GM23338 (cell line): ENCODE measurements around the gene CCNB1. TPM values are rescaled to one million over a fixed set of nuclear protein-coding genes. Genes with fewer than 3 reads are reported as not detected.
"Not testable (repeated sequence)": the region's sequence is repeated elsewhere in the genome, so short reads cannot be mapped to it uniquely, and the experiment has no call there.

ENCODE experiments used
- ATAC-seq: fragments of 200-7000 bp; cut with Tn5 transposase; 3 replicates; pipeline ENCODE4 v1.9.1; 2020
- DNase-seq: peaks from one replicate; pipeline ENCODE4 v3.0.0-alpha.2; 2015; ENCODE audit warnings: low spot score
- H2AFZ ChIP-seq: fragments of 200-600 bp; sonication (generic); 2 replicates; pipeline ENCODE4 v1.8.0; 2016; ENCODE audit warnings: antibody characterized with exemption, mild to moderate bottlenecking, moderate library complexity
- H3F3A ChIP-seq: fragments of 200-600 bp; sonication (generic); replicated peaks from 2 replicates; pipeline ENCODE4 v1.8.0; 2017; ENCODE audit warnings: antibody characterized with exemption, mixed run types, low read depth
- H3K27ac ChIP-seq: fragments of 200-600 bp; sonication (generic); 2 replicates; pipeline ENCODE4 v1.6.1; 2016; ENCODE audit warnings: low read depth
- H3K27me3 ChIP-seq: fragments of 200-600 bp; sonication (generic); 2 replicates; pipeline ENCODE4 v1.8.0; 2016; ENCODE audit warnings: mild to moderate bottlenecking, mixed run types, moderate library complexity; ENCODE audit not compliant: insufficient read depth
- H3K36me3 ChIP-seq: fragments of 200-600 bp; sonication (generic); 2 replicates; pipeline ENCODE4 v1.8.0; 2016; ENCODE audit warnings: mild to moderate bottlenecking; ENCODE audit not compliant: insufficient read depth
- H3K4me1 ChIP-seq: fragments of 200-600 bp; sonication (generic); 2 replicates; pipeline ENCODE4 v1.8.0; 2016; ENCODE audit warnings: mild to moderate bottlenecking, moderate library complexity; ENCODE audit not compliant: insufficient read depth
- H3K4me2 ChIP-seq: fragments of 200-600 bp; sonication (generic); 2 replicates; pipeline ENCODE4 v1.7.1; 2017; ENCODE audit warnings: mixed run types
- H3K4me3 ChIP-seq: fragments of 200-600 bp; sonication (generic); 2 replicates; pipeline ENCODE4 v1.6.1; 2016; ENCODE audit warnings: mixed run types
- H3K79me2 ChIP-seq: fragments of 200-600 bp; sonication (generic); replicated peaks from 2 replicates; pipeline ENCODE4 v1.8.0; 2017; ENCODE audit warnings: mild to moderate bottlenecking; ENCODE audit not compliant: insufficient read depth
- H3K9me2 ChIP-seq: fragments of 200-600 bp; sonication (generic); 2 replicates; pipeline ENCODE4 v1.8.0; 2017; ENCODE audit not compliant: insufficient read depth
- H4K20me1 ChIP-seq: fragments of 200-600 bp; sonication (generic); replicated peaks from 2 replicates; pipeline ENCODE4 v1.8.0; 2017; ENCODE audit warnings: mild to moderate bottlenecking; ENCODE audit not compliant: insufficient read depth
- H3K27ac Mint-ChIP-seq: 2 replicates; pipeline ENCODE4 v1.8.0; 2020; ENCODE audit warnings: inconsistent platforms, mild to moderate bottlenecking, moderate library complexity, mixed read lengths
- H3K27me3 Mint-ChIP-seq: 3 replicates; pipeline ENCODE4 v1.8.0; 2022; ENCODE audit warnings: low read depth, mild to moderate bottlenecking, moderate library complexity, mixed read lengths, inconsistent platforms; ENCODE audit not compliant: insufficient read depth, poor library complexity
- H3K36me3 Mint-ChIP-seq: 3 replicates; pipeline ENCODE4 v1.8.0; 2021; ENCODE audit warnings: low read depth, mild to moderate bottlenecking, inconsistent platforms, moderate library complexity, mixed read lengths
- H3K4me1 Mint-ChIP-seq: 3 replicates; pipeline ENCODE4 v1.8.0; 2020; ENCODE audit warnings: mild to moderate bottlenecking, inconsistent platforms, mixed read lengths
- H3K4me3 Mint-ChIP-seq: 3 replicates; pipeline ENCODE4 v1.8.0; 2021; ENCODE audit warnings: moderate library complexity, mild to moderate bottlenecking, inconsistent platforms, mixed read lengths
- H3K9me3 Mint-ChIP-seq: 3 replicates; pipeline ENCODE4 v1.8.0; 2020; ENCODE audit warnings: moderate library complexity, mild to moderate bottlenecking, inconsistent platforms, mixed read lengths
- CREB1 ChIP-seq: fragments of 250-450 bp; sonication (Bioruptor Pico); IDR thresholded peaks from 2 replicates; pipeline ENCODE4 v1.5.0; 2020; ENCODE audit warnings: low read depth, mild to moderate bottlenecking, moderate library complexity
- EZH2 ChIP-seq: fragments of 200-600 bp; sonication (generic); IDR thresholded peaks from one replicate; pipeline ENCODE4 v1.8.0; 2017; ENCODE audit warnings: antibody characterized with exemption, mild to moderate bottlenecking, low read depth; ENCODE audit not compliant: unreplicated experiment
- polyA plus RNA-seq: library from polyadenylated mRNA; unstranded; fragments of >200 nt; fragmentation: Nextera tagmentation; extraction: Ambion mirVana; gene quantifications from 2 replicates; pipeline ENCODE4 v1.2.1, GENCODE V29; 2016
- total RNA-seq: library from RNA; depleted of rRNA; stranded (reverse); fragments of >200 nt; shearing (Covaris generic); gene quantifications from 2 replicates; pipeline ENCODE4 v1.2.3, GENCODE V29; 2014
- TF ChIP-seq, protein P1 (sequence below): fragments of 250-450 bp; sonication (Bioruptor Pico); IDR thresholded peaks from 2 replicates; pipeline ENCODE4 v1.5.0; 2020; ENCODE audit warnings: mild to moderate bottlenecking, moderate library complexity
- TF ChIP-seq, protein P2 (sequence below): IDR thresholded peaks from one replicate; pipeline ENCODE4 v1.6.1; 2018; ENCODE audit warnings: antibody characterized with exemption; ENCODE audit not compliant: unreplicated experiment

The CCNB1 gene
- total and polyA plus RNA-seq, 2 experiments from 2014 or later: 273 to 400 TPM

DNA sequence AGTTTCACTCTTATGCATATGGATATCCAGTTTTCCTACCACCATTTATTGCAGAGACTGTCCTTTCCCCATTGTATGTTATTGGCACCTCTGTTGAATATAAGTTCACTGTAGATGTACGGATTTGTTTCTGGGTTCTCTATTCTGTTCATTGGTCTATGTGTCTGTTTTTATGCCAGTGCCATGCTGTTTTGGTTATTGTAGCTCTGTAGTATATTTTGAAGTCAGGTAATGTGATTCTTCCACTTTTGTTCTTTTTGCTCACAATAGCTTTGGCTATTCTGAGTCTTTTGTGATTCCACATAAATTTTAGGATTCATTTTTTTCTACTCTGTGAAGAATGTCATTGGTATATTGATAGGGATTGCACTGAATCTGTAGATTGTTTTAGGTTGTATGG lies 26.1 kb upstream of the CCNB1 start:
- no peaks in the 10 kb centered on the region for H3K27me3 ChIP-seq
- H3K9me2 ChIP-seq: no peaks in the 10 kb centered on the region
- no peak for TF ChIP-seq CREB1
- Mint-ChIP-seq H3K9me3 (peaks cover 17% of the 10 kb centered on the region), H3K4me3 (no peak overlapping the region), H3K4me1 (peaks cover 7% of the 10 kb centered on the region), H3K27ac (no peak overlapping the region), H3K27me3 (peaks cover 4% of the 10 kb centered on the region), H3K36me3 (0 out of 3 replicates have a peak, but pooled peaks cover 4% of the 10 kb centered on the region)
- H3K4me1 ChIP-seq: peaks cover 7% of the 10 kb centered on the region
- H3K79me2 ChIP-seq: no peaks in the 10 kb centered on the region
- H3K36me3 ChIP-seq: no peaks in the 10 kb centered on the region
- ATAC-seq: no peak
- H3F3A ChIP-seq: no peaks in the 10 kb centered on the region
- no peak overlapping the region for H3K4me3 ChIP-seq
- DNase-seq: no peak
- no peak overlapping the region for H3K4me2 ChIP-seq
- no peaks in the 10 kb centered on the region for H4K20me1 ChIP-seq
- no peak overlapping the region for H2AFZ ChIP-seq
- H3K27ac ChIP-seq: no peak overlapping the region

DNA sequence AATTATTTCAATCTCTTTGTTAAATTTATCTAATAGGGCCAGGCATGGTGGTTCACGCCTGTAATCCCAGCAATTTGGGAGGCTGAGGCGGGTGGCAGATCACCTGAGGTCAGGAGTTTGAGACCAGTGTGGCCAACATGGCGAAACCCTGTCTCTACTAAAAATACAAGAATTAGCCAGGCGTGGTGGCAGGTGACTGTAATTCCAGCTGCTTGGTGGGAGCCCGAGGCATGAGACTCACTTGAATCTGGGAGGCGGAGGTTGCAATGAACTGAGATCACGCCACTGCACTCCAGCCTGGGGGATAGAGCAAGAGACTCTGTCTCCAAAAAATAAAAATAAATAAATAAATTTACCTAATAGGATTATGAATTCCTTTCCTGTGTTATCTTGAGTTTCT lies 18.4 kb upstream of the CCNB1 start:
- H3K36me3 ChIP-seq, H2AFZ ChIP-seq, H3K4me3 ChIP-seq, H3K4me2 ChIP-seq, DNase-seq, H3K79me2 ChIP-seq, H3K27ac Mint-ChIP-seq, H3K4me3 Mint-ChIP-seq, H3K27me3 ChIP-seq, H3K4me1 Mint-ChIP-seq, H3F3A ChIP-seq, H3K27ac ChIP-seq, H3K36me3 Mint-ChIP-seq, H3K9me3 Mint-ChIP-seq, H3K27me3 Mint-ChIP-seq, H3K4me1 ChIP-seq, ATAC-seq, H4K20me1 ChIP-seq, H3K9me2 ChIP-seq: not testable (repeated sequence)

DNA sequence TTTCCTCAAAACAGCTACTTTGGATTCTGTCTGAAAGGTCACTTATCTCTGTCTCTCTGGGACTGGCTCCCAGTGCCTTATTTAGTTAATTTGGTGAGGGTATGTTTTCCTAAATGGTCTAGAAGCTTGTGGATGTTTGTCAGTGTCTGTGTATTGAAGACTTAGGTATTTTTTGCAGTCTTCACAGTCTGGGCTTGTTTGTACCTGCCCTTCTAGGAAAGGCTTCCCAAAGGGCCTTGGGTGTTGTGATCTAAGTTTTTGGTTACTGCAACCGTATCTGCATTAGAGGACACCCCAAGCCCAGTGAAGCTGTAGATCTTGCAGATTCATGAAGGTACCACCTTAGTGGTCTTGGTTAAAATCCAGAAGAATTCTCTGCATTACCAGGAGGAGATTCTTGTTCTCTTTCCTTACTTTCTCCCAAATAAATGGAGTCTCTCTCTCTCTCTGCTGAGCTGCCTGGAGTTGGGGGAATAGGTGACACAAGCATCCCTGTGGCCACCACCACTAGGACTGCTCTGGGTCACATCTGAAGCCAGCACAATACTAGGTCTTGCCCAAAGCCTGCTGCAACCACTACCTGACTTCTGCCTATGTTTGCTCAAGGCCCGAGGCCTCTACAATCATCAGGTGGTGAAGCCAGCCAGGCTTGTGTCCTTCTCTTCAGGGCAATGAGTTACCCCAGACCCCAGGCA lies 17.8 kb upstream of the CCNB1 start:
- no peaks in the 10 kb centered on the region for H3K4me1 Mint-ChIP-seq

More for the DNA sequence above, 17.8 kb upstream of the CCNB1 start:
- H3K9me3 Mint-ChIP-seq: no peaks in the 10 kb centered on the region; the same call in 2 of the 3 replicates
- Histone ChIP-seq H3K36me3 (no peaks in the 10 kb centered on the region), H3K27ac (no peak overlapping the region), H2AFZ (no peak overlapping the region), H3K4me3 (no peak overlapping the region), H3K4me1 (no peaks in the 10 kb centered on the region), H4K20me1 (no peaks in the 10 kb centered on the region), H3K79me2 (no peaks in the 10 kb centered on the region), H3K27me3 (no peaks in the 10 kb centered on the region), H3K9me2 (no peaks in the 10 kb centered on the region), H3F3A (no peaks in the 10 kb centered on the region), H3K4me2 (no peak overlapping the region)
- no peak overlapping the region for H3K27ac Mint-ChIP-seq
- no peaks in the 10 kb centered on the region for H3K36me3 Mint-ChIP-seq
- no peak for ATAC-seq
- no peak for DNase-seq
- TF ChIP-seq, protein P1, sequence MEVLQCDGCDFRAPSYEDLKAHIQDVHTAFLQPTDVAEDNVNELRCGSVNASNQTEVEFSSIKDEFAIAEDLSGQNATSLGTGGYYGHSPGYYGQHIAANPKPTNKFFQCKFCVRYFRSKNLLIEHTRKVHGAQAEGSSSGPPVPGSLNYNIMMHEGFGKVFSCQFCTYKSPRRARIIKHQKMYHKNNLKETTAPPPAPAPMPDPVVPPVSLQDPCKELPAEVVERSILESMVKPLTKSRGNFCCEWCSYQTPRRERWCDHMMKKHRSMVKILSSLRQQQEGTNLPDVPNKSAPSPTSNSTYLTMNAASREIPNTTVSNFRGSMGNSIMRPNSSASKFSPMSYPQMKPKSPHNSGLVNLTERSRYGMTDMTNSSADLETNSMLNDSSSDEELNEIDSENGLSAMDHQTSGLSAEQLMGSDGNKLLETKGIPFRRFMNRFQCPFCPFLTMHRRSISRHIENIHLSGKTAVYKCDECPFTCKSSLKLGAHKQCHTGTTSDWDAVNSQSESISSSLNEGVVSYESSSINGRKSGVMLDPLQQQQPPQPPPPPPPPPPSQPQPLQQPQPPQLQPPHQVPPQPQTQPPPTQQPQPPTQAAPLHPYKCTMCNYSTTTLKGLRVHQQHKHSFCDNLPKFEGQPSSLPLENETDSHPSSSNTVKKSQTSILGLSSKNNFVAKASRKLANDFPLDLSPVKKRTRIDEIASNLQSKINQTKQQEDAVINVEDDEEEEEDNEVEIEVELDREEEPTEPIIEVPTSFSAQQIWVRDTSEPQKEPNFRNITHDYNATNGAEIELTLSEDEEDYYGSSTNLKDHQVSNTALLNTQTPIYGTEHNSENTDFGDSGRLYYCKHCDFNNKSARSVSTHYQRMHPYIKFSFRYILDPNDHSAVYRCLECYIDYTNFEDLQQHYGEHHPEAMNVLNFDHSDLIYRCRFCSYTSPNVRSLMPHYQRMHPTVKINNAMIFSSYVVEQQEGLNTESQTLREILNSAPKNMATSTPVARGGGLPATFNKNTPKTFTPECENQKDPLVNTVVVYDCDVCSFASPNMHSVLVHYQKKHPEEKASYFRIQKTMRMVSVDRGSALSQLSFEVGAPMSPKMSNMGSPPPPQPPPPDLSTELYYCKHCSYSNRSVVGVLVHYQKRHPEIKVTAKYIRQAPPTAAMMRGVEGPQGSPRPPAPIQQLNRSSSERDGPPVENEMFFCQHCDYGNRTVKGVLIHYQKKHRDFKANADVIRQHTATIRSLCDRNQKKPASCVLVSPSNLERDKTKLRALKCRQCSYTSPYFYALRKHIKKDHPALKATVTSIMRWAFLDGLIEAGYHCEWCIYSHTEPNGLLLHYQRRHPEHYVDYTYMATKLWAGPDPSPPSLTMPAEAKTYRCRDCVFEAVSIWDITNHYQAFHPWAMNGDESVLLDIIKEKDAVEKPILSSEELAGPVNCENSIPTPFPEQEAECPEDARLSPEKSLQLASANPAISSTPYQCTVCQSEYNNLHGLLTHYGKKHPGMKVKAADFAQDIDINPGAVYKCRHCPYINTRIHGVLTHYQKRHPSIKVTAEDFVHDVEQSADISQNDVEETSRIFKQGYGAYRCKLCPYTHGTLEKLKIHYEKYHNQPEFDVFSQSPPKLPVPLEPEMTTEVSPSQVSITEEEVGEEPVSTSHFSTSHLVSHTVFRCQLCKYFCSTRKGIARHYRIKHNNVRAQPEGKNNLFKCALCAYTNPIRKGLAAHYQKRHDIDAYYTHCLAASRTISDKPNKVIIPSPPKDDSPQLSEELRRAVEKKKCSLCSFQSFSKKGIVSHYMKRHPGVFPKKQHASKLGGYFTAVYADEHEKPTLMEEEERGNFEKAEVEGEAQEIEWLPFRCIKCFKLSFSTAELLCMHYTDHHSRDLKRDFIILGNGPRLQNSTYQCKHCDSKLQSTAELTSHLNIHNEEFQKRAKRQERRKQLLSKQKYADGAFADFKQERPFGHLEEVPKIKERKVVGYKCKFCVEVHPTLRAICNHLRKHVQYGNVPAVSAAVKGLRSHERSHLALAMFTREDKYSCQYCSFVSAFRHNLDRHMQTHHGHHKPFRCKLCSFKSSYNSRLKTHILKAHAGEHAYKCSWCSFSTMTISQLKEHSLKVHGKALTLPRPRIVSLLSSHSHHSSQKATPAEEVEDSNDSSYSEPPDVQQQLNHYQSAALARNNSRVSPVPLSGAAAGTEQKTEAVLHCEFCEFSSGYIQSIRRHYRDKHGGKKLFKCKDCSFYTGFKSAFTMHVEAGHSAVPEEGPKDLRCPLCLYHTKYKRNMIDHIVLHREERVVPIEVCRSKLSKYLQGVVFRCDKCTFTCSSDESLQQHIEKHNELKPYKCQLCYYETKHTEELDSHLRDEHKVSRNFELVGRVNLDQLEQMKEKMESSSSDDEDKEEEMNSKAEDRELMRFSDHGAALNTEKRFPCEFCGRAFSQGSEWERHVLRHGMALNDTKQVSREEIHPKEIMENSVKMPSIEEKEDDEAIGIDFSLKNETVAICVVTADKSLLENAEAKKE: no peak
- TF ChIP-seq EZH2 (no peak), CREB1 (no peak)
- TF ChIP-seq, protein P2, sequence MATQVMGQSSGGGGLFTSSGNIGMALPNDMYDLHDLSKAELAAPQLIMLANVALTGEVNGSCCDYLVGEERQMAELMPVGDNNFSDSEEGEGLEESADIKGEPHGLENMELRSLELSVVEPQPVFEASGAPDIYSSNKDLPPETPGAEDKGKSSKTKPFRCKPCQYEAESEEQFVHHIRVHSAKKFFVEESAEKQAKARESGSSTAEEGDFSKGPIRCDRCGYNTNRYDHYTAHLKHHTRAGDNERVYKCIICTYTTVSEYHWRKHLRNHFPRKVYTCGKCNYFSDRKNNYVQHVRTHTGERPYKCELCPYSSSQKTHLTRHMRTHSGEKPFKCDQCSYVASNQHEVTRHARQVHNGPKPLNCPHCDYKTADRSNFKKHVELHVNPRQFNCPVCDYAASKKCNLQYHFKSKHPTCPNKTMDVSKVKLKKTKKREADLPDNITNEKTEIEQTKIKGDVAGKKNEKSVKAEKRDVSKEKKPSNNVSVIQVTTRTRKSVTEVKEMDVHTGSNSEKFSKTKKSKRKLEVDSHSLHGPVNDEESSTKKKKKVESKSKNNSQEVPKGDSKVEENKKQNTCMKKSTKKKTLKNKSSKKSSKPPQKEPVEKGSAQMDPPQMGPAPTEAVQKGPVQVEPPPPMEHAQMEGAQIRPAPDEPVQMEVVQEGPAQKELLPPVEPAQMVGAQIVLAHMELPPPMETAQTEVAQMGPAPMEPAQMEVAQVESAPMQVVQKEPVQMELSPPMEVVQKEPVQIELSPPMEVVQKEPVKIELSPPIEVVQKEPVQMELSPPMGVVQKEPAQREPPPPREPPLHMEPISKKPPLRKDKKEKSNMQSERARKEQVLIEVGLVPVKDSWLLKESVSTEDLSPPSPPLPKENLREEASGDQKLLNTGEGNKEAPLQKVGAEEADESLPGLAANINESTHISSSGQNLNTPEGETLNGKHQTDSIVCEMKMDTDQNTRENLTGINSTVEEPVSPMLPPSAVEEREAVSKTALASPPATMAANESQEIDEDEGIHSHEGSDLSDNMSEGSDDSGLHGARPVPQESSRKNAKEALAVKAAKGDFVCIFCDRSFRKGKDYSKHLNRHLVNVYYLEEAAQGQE: no peak
- H3K4me3 Mint-ChIP-seq: no peak overlapping the region
- peaks cover 6% of the 10 kb centered on the region for H3K27me3 Mint-ChIP-seq
